ENCODE results near the gene MTMR12. TPM values are rescaled to one million over a fixed set of nuclear protein-coding genes. Genes with fewer than 3 reads are reported as not detected.

Gene MTMR12
- total RNA-seq, 1 donor from 2014 or later = 41.3 TPM

DNA sequence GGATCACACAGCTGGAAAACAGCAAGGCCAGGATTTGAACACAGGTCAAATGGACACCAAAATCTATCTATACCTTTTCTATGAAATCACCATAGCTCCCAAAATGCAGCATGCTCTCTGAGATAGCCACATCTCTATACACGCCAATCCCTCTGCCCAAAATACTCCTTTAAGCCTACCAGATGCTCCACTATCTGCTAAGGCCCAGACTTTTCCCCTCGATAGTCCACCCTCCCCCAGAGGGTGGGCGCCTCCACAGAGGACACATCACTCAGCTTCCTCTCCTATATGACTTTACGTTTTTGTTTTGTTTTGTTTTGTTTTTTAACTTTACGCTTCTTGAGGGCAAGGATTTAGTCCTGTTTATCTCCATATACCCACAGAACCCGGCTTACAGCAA, 46.8 kb downstream of the MTMR12 start:
- Histone ChIP-seq H3K9me3 (no peaks in the 10 kb centered on the region), H3K4me1 (no peaks in the 10 kb centered on the region), H3K27ac (no peak overlapping the region), H3K27me3 (no peaks in the 10 kb centered on the region), H3K4me3 (no peak overlapping the region), H3K36me3 (peaks cover 96% of the 10 kb centered on the region)
- ATAC-seq (no peak), DNase-seq (no peak)
- TF ChIP-seq, protein P1, sequence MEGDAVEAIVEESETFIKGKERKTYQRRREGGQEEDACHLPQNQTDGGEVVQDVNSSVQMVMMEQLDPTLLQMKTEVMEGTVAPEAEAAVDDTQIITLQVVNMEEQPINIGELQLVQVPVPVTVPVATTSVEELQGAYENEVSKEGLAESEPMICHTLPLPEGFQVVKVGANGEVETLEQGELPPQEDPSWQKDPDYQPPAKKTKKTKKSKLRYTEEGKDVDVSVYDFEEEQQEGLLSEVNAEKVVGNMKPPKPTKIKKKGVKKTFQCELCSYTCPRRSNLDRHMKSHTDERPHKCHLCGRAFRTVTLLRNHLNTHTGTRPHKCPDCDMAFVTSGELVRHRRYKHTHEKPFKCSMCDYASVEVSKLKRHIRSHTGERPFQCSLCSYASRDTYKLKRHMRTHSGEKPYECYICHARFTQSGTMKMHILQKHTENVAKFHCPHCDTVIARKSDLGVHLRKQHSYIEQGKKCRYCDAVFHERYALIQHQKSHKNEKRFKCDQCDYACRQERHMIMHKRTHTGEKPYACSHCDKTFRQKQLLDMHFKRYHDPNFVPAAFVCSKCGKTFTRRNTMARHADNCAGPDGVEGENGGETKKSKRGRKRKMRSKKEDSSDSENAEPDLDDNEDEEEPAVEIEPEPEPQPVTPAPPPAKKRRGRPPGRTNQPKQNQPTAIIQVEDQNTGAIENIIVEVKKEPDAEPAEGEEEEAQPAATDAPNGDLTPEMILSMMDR (IDR thresholded peaks at IDR 0.05) = no peak
- intact Hi-C loops (cut with DNase I) = no loop called here

DNA sequence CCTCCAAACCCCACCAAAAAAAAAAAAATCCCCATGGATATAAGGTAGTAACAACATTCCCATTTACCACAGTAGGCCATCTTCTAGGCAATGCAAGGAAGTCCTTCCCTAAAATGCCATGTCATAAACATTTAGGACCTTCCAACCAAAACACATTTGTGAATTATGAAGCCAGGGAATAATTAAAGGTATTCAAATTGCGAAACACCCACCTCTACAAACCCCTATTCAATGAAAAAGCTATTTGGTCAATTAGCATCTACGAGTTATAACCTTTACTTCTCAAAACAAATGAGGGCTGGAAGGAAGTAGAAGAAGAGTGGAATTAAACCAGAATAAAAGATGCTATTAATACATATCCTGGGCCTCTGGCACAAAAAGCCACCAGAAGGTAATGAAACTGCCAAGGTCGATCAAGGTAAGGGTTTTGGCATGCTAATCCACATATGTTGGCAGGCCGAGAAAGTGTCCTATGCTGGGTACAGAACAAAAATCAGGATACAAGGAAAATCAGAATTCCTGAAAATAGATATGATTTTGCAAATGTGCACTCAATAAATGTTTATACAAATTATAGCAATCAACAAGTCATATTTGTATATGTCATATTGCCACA, 47.7 kb downstream of the MTMR12 start:
- Histone ChIP-seq H3K27me3 (no peaks in the 10 kb centered on the region), H3K4me1 (no peaks in the 10 kb centered on the region), H3K9me3 (no peaks in the 10 kb centered on the region), H3K4me3 (no peak overlapping the region), H3K36me3 (peaks cover 96% of the 10 kb centered on the region), H3K27ac (no peak overlapping the region)
- ATAC-seq (no peak), DNase-seq (no peak)
- intact Hi-C loops (cut with DNase I) = no loop called here
- TF ChIP-seq, protein P1 (IDR thresholded peaks at IDR 0.05) = no peak

DNA sequence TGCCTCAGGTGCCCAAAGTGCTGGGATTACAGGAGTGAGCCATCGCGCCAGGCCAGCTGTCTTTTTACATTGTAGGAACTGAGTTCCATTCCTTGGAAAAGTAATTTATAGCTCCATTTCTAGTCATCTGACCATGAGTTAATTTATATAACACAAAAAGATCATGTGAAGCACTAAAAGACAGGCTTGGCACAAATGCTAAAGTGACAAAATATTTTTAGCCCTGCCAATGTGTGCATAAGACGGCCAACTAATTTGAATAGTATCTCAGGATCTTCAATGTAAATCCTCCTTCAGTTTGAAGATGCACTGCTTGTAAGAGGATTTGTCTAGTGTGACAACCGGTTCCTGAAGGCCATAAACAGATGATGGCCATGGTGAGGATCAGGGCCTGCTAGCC, 49.1 kb downstream of the MTMR12 start:
- TF ChIP-seq, protein P1 (IDR thresholded peaks at IDR 0.05) = no peak
- no peak for DNase-seq
- ATAC-seq = no peak
- intact Hi-C loops (cut with DNase I) = no loop called here
- Histone ChIP-seq H3K27me3 (no peaks in the 10 kb centered on the region), H3K4me1 (no peaks in the 10 kb centered on the region), H3K27ac (no peak overlapping the region), H3K9me3 (no peaks in the 10 kb centered on the region), H3K36me3 (peaks cover 94% of the 10 kb centered on the region), H3K4me3 (no peak overlapping the region)

DNA sequence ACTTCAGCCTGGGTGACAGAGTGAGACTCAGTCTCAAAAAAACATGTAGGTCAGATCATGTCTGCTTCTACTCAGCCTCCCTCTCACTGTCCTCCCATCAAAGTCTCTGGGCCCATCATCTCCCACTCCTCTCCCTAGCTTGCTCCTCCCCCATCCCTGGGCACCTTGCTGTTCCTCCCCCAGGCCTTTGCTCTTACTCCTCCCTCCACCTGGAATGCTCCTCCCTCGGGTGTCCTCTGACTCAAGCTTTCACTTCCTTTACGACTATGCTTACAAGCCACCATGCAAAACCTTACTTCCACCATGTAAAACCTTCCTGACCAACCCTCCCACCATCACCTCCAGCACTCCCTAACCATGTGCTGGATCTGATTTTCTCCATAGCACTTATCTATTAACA, 51.5 kb downstream of the MTMR12 start:
- H3K27ac ChIP-seq = no peak overlapping the region
- no peaks in the 10 kb centered on the region for H3K27me3 ChIP-seq
- H3K9me3 ChIP-seq = no peaks in the 10 kb centered on the region
- no peak overlapping the region for H3K4me3 ChIP-seq
- DNase-seq (no peak), ATAC-seq (peak; percentile 43)
- H3K36me3 ChIP-seq = peaks cover 79% of the 10 kb centered on the region
- intact Hi-C loops (cut with DNase I) = no loop called here
- TF ChIP-seq, protein P1 (IDR thresholded peaks at IDR 0.05) = no peak
- H3K4me1 ChIP-seq = peaks cover under 1% of the 10 kb centered on the region

DNA sequence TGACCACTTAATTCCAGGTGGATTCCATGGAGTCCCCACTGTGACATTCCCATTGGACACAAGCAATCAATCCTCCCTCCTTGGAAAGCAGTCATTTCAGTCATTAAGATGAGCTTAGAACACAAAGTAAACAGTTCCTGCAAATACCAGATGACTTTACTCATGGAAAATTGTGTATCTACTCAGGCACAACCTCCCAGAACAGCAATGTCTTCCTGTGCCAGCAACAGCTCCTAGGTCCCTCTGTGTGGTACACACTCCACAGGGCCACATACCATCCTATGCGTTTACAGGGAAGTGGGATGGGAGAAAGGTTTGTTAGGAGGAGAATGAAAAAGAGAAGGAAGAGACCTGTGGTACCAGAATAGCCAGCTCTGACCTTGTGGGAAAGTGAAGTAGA, 53.7 kb downstream of the MTMR12 start:
- no peak overlapping the region for H3K27ac ChIP-seq
- ATAC-seq (no peak), DNase-seq (no peak)
- TF ChIP-seq, protein P1 (IDR thresholded peaks at IDR 0.05) = no peak
- intact Hi-C loops (cut with DNase I) = no loop called here
- H3K27me3 ChIP-seq = no peaks in the 10 kb centered on the region
- H3K4me3 ChIP-seq = no peak overlapping the region
- no peaks in the 10 kb centered on the region for H3K9me3 ChIP-seq
- H3K4me1 ChIP-seq = peaks cover 7% of the 10 kb centered on the region
- peaks cover 78% of the 10 kb centered on the region for H3K36me3 ChIP-seq

DNA sequence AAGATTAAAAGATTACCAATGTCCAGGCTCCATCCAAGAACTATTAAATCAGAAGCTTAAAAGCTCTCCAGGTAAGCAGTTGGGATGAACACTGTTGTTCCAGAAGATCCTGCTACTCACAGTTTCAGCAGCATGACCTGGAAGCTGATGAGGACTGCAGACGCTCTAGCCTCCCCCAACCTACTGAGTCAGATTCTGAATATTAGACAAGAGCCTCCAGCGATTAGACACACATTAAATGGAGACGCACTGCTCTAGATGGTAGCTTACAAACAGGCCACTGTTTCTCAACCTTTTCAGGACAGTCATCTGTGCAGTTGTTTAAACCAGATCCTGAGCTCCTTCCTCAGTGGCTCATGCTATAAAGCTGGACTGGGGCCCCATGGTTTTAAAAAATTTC, 54.3 kb downstream of the MTMR12 start:
- peaks cover 7% of the 10 kb centered on the region for H3K4me1 ChIP-seq
- no peaks in the 10 kb centered on the region for H3K9me3 ChIP-seq
- H3K4me3 ChIP-seq = no peak overlapping the region
- H3K27ac ChIP-seq = no peak overlapping the region
- TF ChIP-seq, protein P1 (IDR thresholded peaks at IDR 0.05) = no peak
- H3K27me3 ChIP-seq = no peaks in the 10 kb centered on the region
- intact Hi-C loops (cut with DNase I) = no loop called here
- ATAC-seq = no peak
- no peak for DNase-seq
- peaks cover 78% of the 10 kb centered on the region for H3K36me3 ChIP-seq

Measured in upper lobe of right lung (tissue), 1 donor.